Osteoblast (primary cell): ENCODE data around the gene MAD1L1. TPM values are rescaled to one million over a fixed set of nuclear protein-coding genes. Genes with fewer than 3 reads are reported as not detected.

Experiments
- DNase-seq: peaks from one replicate; pipeline ENCODE4 v3.0.0; 2011; ENCODE audit warnings: low spot score, mixed read lengths; ENCODE audit not compliant: insufficient read length; ENCODE audit errors: missing footprints
- H2AFZ ChIP-seq: 2 replicates; pipeline ENCODE4 v1.6.0; 2011; ENCODE audit warnings: mild to moderate bottlenecking, low read length
- H3K27ac ChIP-seq: 2 replicates; pipeline ENCODE4 v1.5.1; 2011; ENCODE audit warnings: mild to moderate bottlenecking, low read depth, low read length, moderate library complexity
- H3K27me3 ChIP-seq: 2 replicates; pipeline ENCODE4 v1.6.0; 2012; ENCODE audit warnings: mild to moderate bottlenecking, control low read depth, inconsistent platforms, low read length, moderate library complexity; ENCODE audit not compliant: insufficient read depth
- H3K36me3 ChIP-seq: 2 replicates; pipeline ENCODE4 v1.5.1; 2011; ENCODE audit warnings: mild to moderate bottlenecking, low read length, control low read depth, moderate library complexity; ENCODE audit not compliant: insufficient read depth
- H3K4me1 ChIP-seq: 2 replicates; pipeline ENCODE4 v1.5.1; 2011; ENCODE audit warnings: mild to moderate bottlenecking, low read length, control low read depth, moderate library complexity; ENCODE audit not compliant: insufficient read depth
- H3K4me2 ChIP-seq: 2 replicates; pipeline ENCODE4 v1.6.0; 2011; ENCODE audit warnings: mild to moderate bottlenecking, low read length; ENCODE audit not compliant: insufficient read depth
- H3K4me3 ChIP-seq: fragments of 200-600 bp; sonication (generic); 3 replicates; pipeline ENCODE4 v1.5.1; 2012; ENCODE audit warnings: mild to moderate bottlenecking, low read length, inconsistent platforms; ENCODE audit not compliant: insufficient read depth
- H3K79me2 ChIP-seq: 2 replicates; pipeline ENCODE4 v1.6.0; 2012; ENCODE audit warnings: mild to moderate bottlenecking, low read length, control low read depth, inconsistent platforms; ENCODE audit not compliant: insufficient read depth
- H3K9me3 ChIP-seq: 2 replicates; pipeline ENCODE4 v1.5.1; 2011; ENCODE audit warnings: low read depth, low read length, control low read depth
- H4K20me1 ChIP-seq: 2 replicates; pipeline ENCODE4 v1.6.0; 2012; ENCODE audit warnings: mild to moderate bottlenecking, low read length, control low read depth; ENCODE audit not compliant: insufficient read depth
- CTCF ChIP-seq: IDR thresholded peaks from 2 replicates; pipeline ENCODE4 v1.5.1; 2011; ENCODE audit warnings: mild to moderate bottlenecking, low read depth, low read length, moderate library complexity; ENCODE audit errors: extremely low read depth
- total RNA-seq: library from RNA; depleted of rRNA; stranded (reverse); fragments of >200 nt; gene quantifications from 2 replicates; pipeline ENCODE4 v1.2.3, GENCODE V29; 2012

MAD1L1 gene
- total RNA-seq, 1 donor, result 66.2 TPM

- Histone ChIP-seq H3K4me3 (no peak overlapping the region), H3K4me2 (no peak overlapping the region), H3K36me3 (no peaks in the 10 kb centered on the region), H4K20me1 (no peaks in the 10 kb centered on the region), H3K27ac (no peak overlapping the region), H3K79me2 (no peaks in the 10 kb centered on the region), H3K4me1 (peaks cover 7% of the 10 kb centered on the region), H2AFZ (no peak overlapping the region), H3K27me3 (no peaks in the 10 kb centered on the region), H3K9me3 (no peaks in the 10 kb centered on the region)
- no peak for DNase-seq
- no peak for TF ChIP-seq CTCF
Observed at GRCh38 chr7:1918063-1918645, 314.6 kb downstream of the MAD1L1 start.

GRCh38 chr7:1917221-1918062, 315.3 kb downstream of the MAD1L1 start:
- no peak overlapping the region for H2AFZ ChIP-seq
- no peak for DNase-seq

GRCh38 chr7:1916601-1916970, 316.2 kb downstream of the MAD1L1 start:
- H3K4me2 ChIP-seq, result no peak overlapping the region
- no peaks in the 10 kb centered on the region for H3K9me3 ChIP-seq
- H3K4me1 ChIP-seq, result peaks cover 16% of the 10 kb centered on the region
- H3K27ac ChIP-seq, result no peak overlapping the region
- DNase-seq, result no peak
- no peak for TF ChIP-seq CTCF
- no peak overlapping the region for H2AFZ ChIP-seq
- H3K79me2 ChIP-seq, result no peaks in the 10 kb centered on the region
- no peaks in the 10 kb centered on the region for H3K36me3 ChIP-seq
- no peak overlapping the region for H3K4me3 ChIP-seq
- H3K27me3 ChIP-seq, result no peaks in the 10 kb centered on the region
- H4K20me1 ChIP-seq, result no peaks in the 10 kb centered on the region

More at GRCh38 chr7:1917221-1918062, 315.3 kb downstream of the MAD1L1 start:
- H4K20me1 ChIP-seq, result no peaks in the 10 kb centered on the region
- no peak overlapping the region for H3K4me3 ChIP-seq
- TF ChIP-seq CTCF, result no peak
- no peaks in the 10 kb centered on the region for H3K27me3 ChIP-seq
- H3K79me2 ChIP-seq, result no peaks in the 10 kb centered on the region
- peaks cover 13% of the 10 kb centered on the region for H3K4me1 ChIP-seq
- H3K27ac ChIP-seq, result no peak overlapping the region
- no peak overlapping the region for H3K4me2 ChIP-seq
- H3K36me3 ChIP-seq, result no peaks in the 10 kb centered on the region
- H3K9me3 ChIP-seq, result no peaks in the 10 kb centered on the region

- no peak for TF ChIP-seq CTCF
- Histone ChIP-seq H3K4me3 (no peak overlapping the region), H3K27me3 (no peaks in the 10 kb centered on the region), H3K36me3 (no peaks in the 10 kb centered on the region), H3K4me2 (no peak overlapping the region), H4K20me1 (no peaks in the 10 kb centered on the region), H2AFZ (no peak overlapping the region), H3K79me2 (no peaks in the 10 kb centered on the region), H3K4me1 (peaks cover 16% of the 10 kb centered on the region), H3K9me3 (no peaks in the 10 kb centered on the region), H3K27ac (no peak overlapping the region)
- no peak for DNase-seq
Observed at GRCh38 chr7:1915956-1916600, 316.7 kb downstream of the MAD1L1 start.
